ENCODE measurements around the gene TUBB6.

GRCh38 chr18:12345491-12346239, 37.6 kb downstream of the TUBB6 start:
- TF ChIP-seq, protein P1, sequence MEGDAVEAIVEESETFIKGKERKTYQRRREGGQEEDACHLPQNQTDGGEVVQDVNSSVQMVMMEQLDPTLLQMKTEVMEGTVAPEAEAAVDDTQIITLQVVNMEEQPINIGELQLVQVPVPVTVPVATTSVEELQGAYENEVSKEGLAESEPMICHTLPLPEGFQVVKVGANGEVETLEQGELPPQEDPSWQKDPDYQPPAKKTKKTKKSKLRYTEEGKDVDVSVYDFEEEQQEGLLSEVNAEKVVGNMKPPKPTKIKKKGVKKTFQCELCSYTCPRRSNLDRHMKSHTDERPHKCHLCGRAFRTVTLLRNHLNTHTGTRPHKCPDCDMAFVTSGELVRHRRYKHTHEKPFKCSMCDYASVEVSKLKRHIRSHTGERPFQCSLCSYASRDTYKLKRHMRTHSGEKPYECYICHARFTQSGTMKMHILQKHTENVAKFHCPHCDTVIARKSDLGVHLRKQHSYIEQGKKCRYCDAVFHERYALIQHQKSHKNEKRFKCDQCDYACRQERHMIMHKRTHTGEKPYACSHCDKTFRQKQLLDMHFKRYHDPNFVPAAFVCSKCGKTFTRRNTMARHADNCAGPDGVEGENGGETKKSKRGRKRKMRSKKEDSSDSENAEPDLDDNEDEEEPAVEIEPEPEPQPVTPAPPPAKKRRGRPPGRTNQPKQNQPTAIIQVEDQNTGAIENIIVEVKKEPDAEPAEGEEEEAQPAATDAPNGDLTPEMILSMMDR (conservative IDR thresholded peaks at IDR 0.05 in 1 of 2, IDR thresholded peaks at IDR 0.05 in 1 of 2; ENCODE audit: extremely low read depth in 1 of 2, insufficient read depth in 1 of 2, low read depth in 1 of 2, low read length in 2 of 2): no peak
- TF ChIP-seq EZH2 (IDR thresholded peaks at IDR 0.05; ENCODE audit: borderline replicate concordance, low read length): no peak

Measured in mammary epithelial cell (primary cell).